Brain microvascular endothelial cell (primary cell): ENCODE measurements around the gene ZXDC.

ENCODE experiments used
- DNase-seq: peaks from one replicate; pipeline ENCODE4 v3.0.0-alpha.2; 2020
- H3K27ac ChIP-seq: fragments of 250-450 bp; sonication (Bioruptor Pico); 2 replicates; pipeline ENCODE4 v1.5.1; 2020; ENCODE audit warnings: mild to moderate bottlenecking, moderate library complexity
- H3K27me3 ChIP-seq: fragments of 250-450 bp; sonication (Bioruptor Pico); replicated peaks from 2 replicates; pipeline ENCODE4 v1.5.1; 2020; ENCODE audit warnings: mild to moderate bottlenecking
- H3K36me3 ChIP-seq: fragments of 250-450 bp; sonication (Bioruptor Pico); replicated peaks from 2 replicates; pipeline ENCODE4 v1.5.1; 2020; ENCODE audit warnings: mild to moderate bottlenecking
- H3K4me3 ChIP-seq: 2 replicates; pipeline ENCODE4 v1.5.1; 2011; ENCODE audit warnings: low read depth, mild to moderate bottlenecking, control low read depth, low read length, moderate library complexity
- in situ Hi-C: cut with HindIII; loops from 2 replicates; pipeline ENCODE4 v1.10.0; 2017; ENCODE audit warnings: low sequenced_read_pairs, low pct_ligation_motif_present
- TF ChIP-seq, protein P1 (sequence below): IDR thresholded peaks from 2 replicates; pipeline ENCODE4 v1.5.1; 2011; ENCODE audit warnings: low read depth, mild to moderate bottlenecking, moderate library complexity, low read length, control low read depth, inconsistent platforms; ENCODE audit errors: missing control alignments

ZXDC gene

DNA sequence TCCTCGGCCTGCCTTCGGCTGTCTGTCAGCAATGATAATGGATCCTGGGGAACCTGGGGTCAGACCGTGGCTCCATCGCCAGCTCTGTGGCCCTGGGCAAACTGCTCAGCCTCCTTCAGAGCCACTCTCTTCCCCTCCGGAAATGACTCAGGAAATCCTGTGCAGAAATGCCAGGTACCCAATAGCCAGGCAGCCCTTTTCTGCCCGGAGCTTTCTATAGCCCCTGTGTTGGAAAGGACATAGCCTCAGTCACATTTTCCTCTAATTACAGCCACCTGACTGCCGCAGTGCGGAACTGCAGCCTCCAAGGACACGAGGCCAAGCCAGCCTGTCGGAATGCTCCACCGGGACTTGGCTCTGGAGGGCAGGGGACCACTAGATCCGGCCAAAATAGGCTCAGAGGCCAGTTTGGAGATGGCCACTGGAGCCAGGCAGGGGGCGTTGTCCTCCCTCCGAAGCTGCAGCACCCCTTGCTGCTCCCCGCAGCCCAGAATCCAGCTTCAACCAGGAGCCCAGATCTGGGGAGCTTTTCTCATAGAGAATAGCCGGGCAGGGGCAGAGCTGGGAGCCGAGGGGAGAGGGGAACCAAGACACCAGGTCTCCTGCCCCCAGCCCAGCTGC, 11.6 kb upstream of the ZXDC start:
- DNase-seq = no peak
- Histone ChIP-seq H3K4me3 (no peak overlapping the region), H3K27me3 (peaks cover 2% of the 10 kb centered on the region), H3K36me3 (no peaks in the 10 kb centered on the region), H3K27ac (no peak overlapping the region)
- TF ChIP-seq, protein P1, sequence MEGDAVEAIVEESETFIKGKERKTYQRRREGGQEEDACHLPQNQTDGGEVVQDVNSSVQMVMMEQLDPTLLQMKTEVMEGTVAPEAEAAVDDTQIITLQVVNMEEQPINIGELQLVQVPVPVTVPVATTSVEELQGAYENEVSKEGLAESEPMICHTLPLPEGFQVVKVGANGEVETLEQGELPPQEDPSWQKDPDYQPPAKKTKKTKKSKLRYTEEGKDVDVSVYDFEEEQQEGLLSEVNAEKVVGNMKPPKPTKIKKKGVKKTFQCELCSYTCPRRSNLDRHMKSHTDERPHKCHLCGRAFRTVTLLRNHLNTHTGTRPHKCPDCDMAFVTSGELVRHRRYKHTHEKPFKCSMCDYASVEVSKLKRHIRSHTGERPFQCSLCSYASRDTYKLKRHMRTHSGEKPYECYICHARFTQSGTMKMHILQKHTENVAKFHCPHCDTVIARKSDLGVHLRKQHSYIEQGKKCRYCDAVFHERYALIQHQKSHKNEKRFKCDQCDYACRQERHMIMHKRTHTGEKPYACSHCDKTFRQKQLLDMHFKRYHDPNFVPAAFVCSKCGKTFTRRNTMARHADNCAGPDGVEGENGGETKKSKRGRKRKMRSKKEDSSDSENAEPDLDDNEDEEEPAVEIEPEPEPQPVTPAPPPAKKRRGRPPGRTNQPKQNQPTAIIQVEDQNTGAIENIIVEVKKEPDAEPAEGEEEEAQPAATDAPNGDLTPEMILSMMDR = peak; percentile 27
- in situ Hi-C loops = no loop called here

DNA sequence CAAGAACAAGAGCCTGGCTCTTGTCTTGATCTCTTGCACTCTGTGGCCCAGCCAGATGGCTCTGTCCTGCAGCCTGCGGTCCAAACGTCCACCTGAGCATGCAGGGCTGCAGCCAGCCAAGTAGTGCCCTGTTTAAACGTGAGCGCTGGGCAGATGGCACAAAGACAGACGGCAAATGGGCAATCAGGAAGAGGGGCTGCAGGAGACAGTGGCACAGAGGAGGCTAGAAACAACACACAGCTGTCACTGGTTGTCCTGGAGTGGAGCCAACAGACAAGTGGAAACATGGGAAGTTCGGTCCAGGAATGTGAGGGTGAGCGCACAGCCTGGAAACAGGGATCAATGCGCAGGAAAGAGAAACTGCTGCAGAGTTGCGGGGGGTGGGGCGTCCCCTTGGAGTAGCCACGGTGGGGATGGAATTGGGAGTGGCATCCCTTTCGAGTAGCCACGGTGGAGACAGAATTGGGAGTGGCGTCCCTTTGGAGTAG, 10.7 kb upstream of the ZXDC start:
- Histone ChIP-seq H3K27me3 (peaks cover 2% of the 10 kb centered on the region), H3K27ac (no peak overlapping the region), H3K4me3 (no peak overlapping the region), H3K36me3 (no peaks in the 10 kb centered on the region)
- DNase-seq = no peak
- in situ Hi-C loops = no loop called here
- TF ChIP-seq, protein P1 = no peak

DNA sequence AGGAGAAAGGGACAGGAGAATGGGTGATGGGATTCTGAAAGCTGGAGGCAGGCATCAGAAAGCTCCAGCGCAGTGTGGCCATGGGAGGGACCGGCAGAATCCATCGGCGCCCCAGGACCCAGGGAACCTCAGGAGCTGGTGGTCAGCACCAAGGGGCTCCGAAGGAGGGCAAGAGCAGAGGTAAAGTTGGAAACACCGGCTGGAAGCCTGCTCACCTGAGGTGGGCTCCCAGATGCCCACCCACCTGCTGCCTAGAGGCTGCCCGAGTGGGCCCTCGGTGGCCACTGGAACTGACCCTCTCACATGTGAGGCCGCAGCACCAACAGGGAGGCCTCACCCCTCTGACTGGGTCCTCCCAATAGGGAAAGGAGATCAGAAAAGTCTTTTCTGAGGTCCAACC, 10.3 kb upstream of the ZXDC start:
- in situ Hi-C loops = no loop called here

DNA sequence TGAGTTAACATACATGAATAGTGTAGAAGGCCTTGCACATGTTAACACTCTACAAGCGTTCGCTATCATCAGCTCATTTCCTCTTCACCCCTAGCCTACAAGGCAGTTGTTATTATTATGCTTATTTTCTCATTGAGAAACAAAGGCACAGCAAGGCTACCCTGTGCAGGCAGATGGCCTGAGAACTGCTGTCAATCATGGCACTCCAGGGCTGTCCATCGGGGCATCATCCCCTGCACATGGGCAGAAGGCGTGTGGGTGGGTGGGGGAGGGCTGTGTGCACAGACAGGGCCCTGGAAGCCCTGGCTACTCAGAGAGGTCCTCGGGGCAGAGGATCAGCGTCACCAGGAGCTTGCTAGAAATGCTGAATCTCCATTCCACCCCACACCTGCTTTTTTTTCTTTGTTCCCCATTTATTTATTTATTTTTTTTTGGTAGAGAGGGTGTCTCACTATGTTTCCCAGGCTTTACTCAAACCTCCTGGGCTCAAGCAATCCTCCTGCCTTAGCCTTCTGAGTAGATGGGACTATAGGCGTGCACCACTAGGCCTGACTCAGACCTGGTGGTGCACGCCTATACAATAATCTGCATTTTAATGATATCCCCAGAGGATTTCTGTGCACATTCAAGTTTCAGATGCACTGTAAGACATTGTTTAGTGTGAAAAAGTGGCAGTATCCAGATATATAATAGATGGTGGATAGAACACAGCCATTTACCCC, 9.6 kb upstream of the ZXDC start:
- in situ Hi-C loops = no loop called here
- Histone ChIP-seq H3K4me3 (no peak overlapping the region), H3K27ac (no peak overlapping the region), H3K36me3 (no peaks in the 10 kb centered on the region), H3K27me3 (peaks cover 2% of the 10 kb centered on the region)
- DNase-seq = no peak
- TF ChIP-seq, protein P1 = no peak

More for the DNA sequence above, 10.3 kb upstream of the ZXDC start:
- no peaks in the 10 kb centered on the region for H3K36me3 ChIP-seq
- no peak overlapping the region for H3K27ac ChIP-seq
- H3K27me3 ChIP-seq = peaks cover 2% of the 10 kb centered on the region
- no peak overlapping the region for H3K4me3 ChIP-seq
- no peak for DNase-seq
- TF ChIP-seq, protein P1 = no peak

DNA sequence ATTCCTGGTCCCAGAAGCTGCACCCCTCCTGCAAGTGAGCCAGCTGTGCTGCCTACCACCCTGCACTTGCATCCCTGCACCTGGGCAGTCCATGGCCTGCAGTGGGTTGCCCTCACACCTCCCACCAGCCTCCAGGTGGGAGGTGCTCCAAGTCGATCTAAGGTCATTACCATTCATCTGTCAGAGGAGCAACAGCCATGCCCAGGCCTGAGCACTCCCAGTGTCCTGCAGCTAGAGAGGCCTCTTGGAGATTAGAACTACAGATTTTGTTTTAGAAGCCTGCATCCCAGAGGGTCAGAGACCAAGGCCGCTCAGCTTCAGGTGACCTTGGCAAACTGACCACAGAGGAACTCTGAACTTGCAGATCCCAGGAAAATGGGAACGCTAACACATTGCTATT, 9.0 kb upstream of the ZXDC start:
- DNase-seq = no peak
- TF ChIP-seq, protein P1 = no peak
- H3K4me3 ChIP-seq = no peak overlapping the region
- H3K27me3 ChIP-seq = no peaks in the 10 kb centered on the region
- no peak overlapping the region for H3K27ac ChIP-seq
- in situ Hi-C loops = no loop called here
- H3K36me3 ChIP-seq = no peaks in the 10 kb centered on the region
